GM19324 (cell line): ENCODE measurements around the gene ARL8A.
"Not testable (repeated sequence)": the region's sequence is repeated elsewhere in the genome, so short reads cannot be mapped to it uniquely, and the experiment has no call there.

Source experiments
- ATAC-seq: cut with Tn5 transposase; IDR thresholded peaks from one replicate; pipeline ENCODE4 v1.9.1; 2021; ENCODE audit warnings: mild to moderate bottlenecking, moderate library complexity; ENCODE audit not compliant: unreplicated experiment, low FRiP score

The ARL8A gene

DNA sequence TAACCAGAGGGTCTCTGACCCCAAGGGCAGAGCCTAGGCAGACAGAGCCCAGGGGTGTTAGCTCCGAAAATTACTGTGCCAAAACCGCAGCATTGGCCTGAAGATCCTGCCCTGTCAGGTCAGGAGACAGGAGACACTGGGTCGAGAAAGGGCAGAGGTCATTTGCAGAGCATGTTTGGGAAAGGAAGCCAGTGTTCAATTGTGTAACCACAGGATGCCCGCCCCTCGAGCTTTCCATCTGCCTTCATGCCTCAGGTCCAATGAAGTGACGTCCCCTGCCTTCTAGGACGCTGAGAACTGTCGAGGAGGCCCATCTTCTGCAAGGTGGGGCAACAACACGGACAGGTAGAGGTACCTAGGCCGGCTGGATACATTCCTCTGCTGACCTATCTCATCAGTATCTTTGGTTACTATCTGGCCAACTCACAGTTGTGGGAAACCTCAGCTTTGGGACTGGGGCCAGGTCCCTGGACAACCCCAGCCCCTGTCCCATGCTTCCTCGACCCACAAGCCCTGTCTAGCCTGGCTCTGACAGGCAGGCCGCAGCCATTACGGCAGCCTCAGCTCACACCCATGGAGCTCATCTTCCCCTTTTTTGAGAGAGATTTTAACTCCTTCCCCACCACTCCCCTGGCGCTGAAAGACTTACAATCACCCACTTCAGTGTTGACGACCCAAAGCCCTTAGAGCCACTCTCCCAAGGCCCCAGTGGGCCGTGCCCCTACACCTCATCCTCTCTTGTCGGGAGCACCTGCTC is 1.3 kb downstream of the ARL8A start:
- peak; percentile 12 for ATAC-seq

DNA sequence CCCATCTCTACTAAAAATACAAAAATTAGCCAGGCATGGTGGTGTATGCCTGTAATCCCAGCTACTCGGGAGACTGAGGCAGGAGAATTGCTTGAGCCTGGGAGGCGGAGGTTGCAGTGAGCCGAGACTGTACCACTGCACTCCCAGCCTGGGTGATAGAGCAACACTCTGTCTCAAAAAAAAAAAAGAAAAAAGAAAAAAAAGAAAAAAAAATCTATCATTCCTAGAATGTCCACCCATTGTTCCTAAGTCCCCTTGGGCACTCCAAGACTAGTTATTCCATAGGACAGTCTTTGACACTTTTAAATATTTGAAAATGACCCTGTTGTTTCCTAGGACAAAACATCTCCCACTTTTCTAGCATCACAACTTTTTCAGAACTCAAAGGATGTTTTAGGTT is 3.1 kb downstream of the ARL8A start:
- not testable (repeated sequence) for ATAC-seq

DNA sequence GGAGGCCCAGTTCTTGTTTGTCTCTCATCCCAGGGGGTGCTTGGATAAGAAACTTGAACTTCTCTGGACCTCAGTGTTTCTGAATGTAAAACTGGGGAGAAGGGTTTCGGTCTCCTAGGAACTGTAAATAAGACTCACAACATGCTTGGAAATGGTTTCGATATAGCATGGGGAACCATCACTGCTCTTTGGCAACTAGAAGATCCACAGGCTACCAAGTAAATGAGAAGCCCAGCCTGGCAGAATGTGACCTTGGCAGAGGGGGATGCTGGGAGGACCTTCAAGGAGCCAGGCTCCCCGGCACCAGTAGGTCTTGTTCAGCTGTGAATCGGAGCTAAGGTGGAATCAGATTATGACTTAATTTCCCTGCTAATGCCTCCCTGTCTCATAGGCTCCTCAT is 3.7 kb downstream of the ARL8A start:
- no peak for ATAC-seq

DNA sequence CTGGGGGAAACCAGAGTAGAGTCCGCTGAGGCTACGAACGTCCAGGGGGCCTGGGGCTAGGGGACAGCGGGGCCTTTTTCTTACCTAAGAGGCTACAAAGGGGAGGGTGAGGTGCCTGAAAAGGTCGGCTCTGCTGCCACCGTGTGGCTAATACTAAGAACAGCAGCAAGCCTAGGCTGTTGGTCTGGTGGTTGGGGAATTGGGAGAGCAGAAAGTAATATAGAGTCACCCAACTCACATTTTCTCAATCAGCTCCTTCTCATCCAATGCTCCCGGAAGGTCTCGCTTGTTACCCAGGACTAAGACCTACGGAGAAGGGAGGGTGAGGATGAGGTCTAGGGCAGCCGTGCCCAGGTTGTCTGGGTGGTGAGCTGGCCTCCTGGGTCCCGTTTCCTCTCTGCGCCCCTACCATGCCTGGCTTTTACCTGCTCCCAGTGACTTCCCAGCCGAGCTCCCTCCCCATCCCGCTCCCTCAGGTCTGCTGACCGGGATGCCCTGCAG is 9.3 kb downstream of the ARL8A start:
- ATAC-seq = peak; percentile 51

DNA sequence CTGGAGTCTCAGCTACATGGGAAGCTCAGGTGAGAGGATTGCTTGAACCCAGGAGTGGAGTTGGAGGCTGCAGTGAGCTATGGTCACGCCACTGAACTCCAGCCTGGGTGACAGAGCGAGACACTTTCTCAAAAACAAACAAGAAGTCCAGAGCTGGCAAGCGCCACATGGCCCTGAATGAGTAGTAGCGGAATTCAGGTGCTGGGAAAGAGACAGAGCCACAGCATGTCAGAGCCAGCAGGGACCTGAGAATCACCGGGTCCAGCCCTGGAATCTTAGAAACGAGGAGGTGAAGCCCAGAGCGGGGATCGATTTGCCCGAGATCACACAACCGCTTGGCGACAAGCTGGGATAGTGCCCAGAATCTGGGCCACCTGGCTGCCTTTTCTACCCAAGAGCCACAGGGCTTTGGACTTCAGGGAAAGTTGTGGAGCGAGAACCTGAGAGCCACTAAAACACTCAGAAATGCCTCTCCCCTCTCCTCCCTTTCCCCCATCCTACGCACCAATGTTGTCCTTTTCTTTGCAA is 9.8 kb downstream of the ARL8A start:
- ATAC-seq = no peak

DNA sequence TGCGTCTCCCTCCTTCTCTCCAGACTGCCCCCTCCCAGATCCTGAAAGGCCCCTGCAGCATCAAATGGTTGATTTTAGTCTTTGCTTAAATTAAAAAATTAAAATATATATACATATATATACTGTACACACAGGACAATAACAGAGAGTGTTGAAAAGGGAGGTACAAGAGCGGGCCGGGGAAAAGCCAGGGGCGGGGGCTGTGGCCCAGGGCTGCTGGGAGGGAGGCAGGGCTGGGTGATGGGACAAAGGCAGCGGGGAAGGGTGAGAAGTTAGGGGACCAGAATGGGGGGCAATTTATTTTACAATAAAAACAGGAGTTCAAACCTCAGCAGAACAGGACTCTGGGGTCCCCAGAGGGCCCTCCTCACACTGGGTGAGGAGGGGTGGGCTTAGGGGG is 10.5 kb downstream of the ARL8A start:
- ATAC-seq = no peak

DNA sequence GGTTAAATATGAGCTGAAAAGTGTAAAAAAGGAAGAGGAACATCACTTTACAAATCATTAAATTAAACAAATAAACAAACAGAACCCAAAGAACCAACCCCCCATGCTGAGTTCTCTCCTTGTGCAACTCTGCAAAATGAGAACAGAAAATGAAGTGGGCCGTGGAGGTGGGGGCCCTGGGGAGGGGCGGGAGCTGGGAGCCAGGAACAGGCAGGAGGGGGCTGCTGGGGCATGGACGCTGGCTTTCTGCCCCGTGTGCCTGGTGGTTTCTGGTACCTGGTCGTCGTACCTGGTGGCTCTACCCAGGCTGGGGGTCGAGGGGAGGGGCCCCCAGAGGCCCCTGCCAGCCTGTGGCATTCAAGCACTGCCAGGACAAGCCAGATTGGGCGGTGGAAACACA is 11.0 kb downstream of the ARL8A start:
- no peak for ATAC-seq

DNA sequence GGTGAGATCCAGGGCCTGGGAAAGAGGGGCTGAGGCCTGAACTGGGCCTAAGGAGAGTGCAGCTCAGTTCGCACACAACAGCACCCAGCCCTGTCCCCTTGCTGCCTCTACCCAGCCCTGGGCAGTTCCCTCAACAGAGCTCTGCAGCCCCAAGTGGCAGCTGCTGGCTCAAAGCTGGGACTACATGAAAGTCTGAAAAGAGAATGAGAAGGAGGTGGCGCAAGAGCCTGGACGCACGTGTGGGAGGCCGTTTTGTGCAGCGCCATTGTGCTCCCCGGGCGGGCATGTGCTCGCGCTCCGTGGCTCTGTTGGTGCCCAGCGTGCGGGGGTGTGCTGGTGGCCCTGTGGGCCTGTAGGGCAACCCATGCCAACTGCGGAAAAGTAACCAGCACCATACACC is 11.5 kb downstream of the ARL8A start:
- no peak for ATAC-seq

DNA sequence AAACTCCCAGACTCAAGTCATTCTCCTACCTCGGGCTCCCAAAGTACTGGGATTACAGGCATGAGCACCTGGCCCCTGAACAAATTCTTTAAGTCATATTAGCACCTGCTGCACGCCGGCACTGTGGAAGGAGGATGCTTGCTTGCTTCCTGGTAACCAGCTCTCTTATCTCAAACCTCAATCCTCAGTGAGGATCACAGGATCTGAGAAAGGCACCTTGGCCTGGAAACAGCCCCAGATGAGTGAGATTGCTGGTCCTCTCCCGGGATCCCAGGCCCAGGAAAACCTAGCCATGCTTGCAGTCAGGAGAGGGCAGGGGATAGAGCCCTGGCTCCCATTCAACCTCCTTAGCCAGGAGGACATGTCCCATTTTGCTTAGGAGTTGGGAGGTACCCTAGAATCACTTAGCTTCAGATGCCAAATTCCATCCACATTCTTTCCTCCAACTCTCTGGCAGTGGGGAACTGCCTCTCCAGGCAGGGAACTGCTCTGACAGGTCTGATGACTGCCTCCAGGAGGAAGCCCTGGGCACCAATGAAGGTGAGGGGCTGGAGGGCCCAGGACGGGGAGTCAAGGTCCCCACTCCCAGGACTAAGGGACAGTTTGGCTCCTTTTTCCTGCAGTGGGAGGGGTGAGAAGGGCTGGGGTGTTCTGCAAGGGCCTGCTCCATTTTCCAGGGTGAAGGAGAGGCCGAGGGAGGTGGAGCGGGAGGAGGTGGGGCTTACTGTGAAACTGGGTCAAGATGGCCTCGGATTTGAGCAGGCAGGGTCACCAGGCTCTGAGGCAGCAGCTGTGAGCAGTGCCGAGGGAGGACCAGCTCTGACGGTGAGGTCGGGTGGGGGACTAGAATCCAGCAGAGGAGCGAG is 12.3 kb downstream of the ARL8A start:
- ATAC-seq = no peak

DNA sequence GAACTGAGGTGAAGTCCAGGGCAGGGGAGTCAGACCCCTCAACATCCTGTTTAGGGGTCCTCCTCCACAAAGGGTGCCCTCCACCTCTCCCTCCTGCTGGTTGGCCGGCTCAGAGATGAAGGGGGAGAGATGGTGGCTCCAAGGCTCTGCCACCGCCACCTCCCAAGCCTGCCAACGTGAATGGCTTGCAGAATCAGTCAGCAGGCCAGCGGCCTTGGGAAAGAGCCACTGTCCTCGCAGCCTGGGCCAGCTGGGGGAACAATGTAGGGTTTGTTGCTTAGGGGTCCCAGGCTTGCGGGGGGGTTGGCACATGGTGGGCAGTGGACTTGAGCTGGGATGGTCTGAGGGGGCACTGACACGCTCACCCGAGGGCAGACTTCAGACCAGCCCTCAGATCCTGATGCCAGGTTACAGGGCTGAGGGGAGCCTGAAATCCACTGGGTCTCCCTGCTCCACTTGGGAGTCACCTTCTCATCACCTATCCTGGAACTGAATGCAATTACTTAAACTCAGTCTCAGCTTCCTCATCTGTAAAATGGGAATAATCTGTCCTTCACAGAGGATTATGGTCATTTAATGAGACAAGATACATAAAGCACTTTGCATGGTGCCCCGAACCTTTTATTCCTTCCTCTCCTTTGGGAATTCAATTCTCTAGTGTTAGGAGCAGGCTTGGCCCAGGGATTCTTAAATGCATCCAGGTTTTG is 13.6 kb downstream of the ARL8A start:
- no peak for ATAC-seq

DNA sequence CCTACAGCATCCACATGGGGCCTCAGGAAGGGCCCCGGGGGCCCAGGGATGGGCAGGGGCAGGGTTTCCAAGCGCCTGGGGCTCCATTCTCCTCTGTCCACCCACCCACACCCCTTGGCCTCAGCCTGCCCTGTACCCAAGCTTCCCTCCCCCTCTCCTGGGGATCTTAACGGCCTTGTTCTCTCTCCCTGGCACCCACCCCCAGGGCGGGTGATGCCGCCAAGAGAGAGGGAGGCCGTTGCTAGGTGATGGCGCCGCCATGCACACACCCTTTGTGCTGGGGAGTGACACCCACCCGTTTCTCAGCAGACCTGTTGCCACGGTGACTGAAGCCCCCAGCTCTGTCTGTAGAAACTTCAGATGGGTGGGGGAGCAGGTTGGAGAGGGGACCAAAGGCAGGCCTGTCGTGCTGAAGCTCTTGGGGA is 14.2 kb downstream of the ARL8A start:
- ATAC-seq = no peak

DNA sequence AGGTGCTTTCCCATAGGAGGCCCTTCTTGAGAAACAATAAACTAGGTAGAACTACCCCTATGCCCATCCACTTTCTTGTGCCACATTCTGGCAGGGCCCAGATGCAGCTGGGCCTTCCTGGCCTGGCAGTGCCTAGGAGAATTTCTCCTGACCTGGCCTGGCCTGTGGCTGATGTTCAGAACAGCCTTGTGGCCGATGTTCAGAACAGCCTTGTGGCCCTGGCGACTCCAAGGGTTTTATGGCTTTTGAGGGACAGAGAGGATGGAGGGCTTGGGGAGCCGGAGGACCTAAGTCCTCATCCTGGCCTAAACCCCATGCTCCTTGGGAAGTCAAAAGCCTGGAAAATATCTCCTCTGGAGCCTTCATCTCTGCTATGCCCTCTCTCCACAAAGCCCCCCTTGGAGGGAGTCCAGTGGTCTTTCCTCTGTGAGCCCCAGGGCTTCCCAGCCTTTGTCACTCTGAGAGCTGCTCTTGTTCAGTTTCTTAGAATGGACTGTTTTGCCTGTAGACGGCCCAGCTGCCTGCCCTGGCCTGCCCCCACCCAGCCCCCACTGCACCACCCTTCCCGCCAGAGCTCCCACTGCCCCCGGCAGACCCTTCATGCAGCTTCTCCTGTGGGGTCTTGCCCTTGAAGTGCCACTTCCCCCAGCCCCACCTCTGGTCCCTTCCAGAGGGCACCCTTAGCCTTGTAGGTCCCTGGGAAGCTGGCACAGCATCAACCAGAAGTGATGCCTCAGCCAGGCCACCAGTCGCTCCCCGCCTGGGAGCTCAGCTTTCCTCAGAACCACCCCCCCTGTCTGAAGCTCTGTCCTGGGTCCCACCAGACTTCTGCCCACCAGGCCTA is 14.9 kb downstream of the ARL8A start:
- no peak for ATAC-seq

DNA sequence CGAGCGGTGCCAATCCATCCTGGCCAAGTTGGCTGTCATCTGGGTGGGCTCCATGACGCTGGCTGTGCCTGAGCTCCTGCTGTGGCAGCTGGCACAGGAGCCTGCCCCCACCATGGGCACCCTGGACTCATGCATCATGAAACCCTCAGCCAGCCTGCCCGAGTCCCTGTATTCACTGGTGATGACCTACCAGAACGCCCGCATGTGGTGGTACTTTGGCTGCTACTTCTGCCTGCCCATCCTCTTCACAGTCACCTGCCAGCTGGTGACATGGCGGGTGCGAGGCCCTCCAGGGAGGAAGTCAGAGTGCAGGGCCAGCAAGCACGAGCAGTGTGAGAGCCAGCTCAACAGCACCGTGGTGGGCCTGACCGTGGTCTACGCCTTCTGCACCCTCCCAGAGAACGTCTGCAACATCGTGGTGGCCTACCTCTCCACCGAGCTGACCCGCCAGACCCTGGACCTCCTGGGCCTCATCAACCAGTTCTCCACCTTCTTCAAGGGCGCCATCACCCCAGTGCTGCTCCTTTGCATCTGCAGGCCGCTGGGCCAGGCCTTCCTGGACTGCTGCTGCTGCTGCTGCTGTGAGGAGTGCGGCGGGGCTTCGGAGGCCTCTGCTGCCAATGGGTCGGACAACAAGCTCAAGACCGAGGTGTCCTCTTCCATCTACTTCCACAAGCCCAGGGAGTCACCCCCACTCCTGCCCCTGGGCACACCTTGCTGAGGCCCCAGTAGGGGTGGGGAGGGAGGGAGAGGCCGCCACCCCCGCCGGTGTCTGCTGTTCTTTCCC is 16.5 kb downstream of the ARL8A start:
- ATAC-seq = no peak

DNA sequence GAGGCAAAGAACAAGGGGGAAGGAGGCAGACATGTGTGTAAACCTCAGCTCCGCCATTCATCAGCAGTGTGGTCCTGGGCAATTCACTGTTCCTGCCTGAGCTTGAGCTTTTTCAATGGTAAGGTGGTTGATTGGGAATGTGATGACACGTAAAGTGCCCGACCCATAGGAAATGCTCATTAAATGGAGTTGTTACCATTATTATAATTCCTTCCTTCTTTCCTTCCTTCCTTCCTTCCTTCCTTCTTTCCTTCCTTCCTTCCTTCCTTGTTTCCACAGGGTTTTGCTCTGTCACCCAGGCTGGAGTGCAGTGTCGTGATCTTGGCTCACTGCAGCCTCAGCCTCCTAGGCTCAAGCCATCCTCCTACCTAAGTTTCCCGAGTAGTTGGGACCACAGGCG is 17.5 kb downstream of the ARL8A start:
- no peak for ATAC-seq

DNA sequence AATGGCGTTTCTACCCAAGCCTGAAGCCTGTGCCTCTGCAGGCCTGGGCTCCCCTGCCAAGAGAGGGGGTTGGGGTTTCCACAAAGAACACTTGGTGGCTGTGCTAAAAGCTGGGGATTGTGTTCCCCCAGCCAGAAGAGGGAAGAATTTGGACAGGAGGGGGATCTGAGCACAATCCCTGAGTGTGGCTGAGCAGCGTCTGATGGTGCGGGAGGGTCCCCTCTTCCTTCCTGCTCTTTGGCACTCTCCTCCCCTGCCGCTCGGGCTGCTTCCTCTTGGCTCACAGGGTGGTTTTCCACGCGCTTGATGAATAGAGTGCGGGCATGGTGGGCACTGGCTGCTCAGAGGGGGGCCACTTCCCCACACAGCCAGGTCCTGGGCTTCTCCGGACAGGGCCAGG is 18.1 kb downstream of the ARL8A start:
- ATAC-seq = no peak

DNA sequence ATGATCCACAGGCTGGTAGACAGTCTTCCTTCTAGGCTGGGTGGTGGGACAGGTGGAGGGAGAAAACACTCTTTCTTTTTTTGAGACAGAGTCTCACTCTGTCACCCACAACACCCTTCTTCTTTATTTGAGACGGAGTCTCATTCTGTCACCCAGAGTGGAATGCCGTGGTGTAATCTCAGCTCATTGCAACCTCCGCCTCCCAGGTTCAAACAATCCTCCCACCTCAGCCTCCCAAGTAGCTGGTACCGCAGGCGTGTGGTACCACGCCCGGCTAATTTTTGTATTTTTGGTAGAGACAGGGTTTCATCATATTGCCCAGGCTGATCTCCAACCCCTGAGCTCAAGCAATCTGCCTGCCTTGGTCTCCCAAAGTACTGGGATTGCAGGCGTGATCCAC is 18.9 kb downstream of the ARL8A start:
- ATAC-seq = no peak

DNA sequence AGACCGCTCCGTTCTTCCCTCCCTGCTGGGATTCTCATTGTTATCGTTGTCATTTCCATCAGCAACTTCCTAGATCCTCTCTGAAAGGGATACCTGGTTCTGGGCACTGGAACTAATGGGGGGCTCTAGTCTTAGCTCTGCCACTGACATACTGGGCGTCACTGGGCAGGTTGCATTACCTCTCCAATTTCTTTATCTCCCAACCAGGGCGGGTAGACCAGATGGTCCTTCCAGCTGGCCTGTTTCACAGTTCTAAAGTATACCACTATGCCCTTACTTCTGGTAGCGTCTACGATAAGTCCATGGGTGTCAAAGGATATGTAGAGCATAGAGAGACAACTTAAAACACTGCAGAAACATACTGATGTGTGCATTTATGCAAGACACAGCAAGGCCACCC is 20.4 kb downstream of the ARL8A start:
- ATAC-seq = no peak

DNA sequence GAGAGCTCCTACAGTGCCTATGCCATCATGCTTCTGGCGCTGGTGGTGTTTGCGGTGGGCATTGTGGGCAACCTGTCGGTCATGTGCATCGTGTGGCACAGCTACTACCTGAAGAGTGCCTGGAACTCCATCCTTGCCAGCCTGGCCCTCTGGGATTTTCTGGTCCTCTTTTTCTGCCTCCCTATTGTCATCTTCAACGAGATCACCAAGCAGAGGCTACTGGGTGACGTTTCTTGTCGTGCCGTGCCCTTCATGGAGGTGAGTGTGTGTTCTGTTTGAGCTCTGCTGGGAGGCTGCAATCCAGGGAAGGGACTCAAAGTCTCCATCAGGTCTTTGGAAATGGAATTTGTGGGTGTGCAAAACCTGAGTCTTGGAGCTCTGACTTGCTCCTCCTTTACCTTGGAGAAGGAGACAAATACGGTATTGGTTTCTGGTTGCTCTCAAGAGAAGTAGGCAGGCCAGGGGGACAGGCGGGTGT is 21.2 kb downstream of the ARL8A start:
- no peak for ATAC-seq
